ENCODE measurements around the gene NUP133. TPM values are rescaled to one million over a fixed set of nuclear protein-coding genes. Genes with fewer than 3 reads are reported as not detected.

Gene NUP133
- total RNA-seq, 1 donor from 2014 or later, result 42.9 TPM

DNA sequence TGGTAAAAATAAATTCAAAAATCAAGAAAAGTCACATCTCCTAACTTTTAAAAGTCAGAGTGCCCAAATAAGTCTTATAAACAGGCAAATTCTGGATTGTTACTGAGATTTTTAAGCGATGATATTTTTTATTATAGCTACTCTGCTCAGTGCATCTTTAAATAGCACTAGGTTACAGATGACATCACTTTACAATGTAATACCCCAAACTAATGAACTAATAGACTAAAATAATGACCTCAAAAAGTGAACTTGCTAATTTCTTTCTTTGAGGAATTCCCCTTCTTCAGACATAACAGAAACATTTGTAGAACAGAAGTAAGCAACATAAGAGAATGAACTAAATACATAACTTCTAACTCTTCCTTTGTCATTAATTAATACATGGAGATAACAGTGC is 41.3 kb downstream of the NUP133 start:
- Mint-ChIP-seq H3K9me3 (ENCODE audit: unreplicated experiment) (peaks cover 2% of the 10 kb centered on the region), H3K4me3 (ENCODE audit: unreplicated experiment) (no peak overlapping the region), H3K27ac (ENCODE audit: unreplicated experiment) (no peak overlapping the region), H3K4me1 (ENCODE audit: low read depth, unreplicated experiment) (no peaks in the 10 kb centered on the region), H3K27me3 (ENCODE audit: unreplicated experiment) (no peaks in the 10 kb centered on the region), H3K36me3 (ENCODE audit: unreplicated experiment) (no peaks in the 10 kb centered on the region)
- DNase-seq, result no peak
- TF ChIP-seq, protein P1, sequence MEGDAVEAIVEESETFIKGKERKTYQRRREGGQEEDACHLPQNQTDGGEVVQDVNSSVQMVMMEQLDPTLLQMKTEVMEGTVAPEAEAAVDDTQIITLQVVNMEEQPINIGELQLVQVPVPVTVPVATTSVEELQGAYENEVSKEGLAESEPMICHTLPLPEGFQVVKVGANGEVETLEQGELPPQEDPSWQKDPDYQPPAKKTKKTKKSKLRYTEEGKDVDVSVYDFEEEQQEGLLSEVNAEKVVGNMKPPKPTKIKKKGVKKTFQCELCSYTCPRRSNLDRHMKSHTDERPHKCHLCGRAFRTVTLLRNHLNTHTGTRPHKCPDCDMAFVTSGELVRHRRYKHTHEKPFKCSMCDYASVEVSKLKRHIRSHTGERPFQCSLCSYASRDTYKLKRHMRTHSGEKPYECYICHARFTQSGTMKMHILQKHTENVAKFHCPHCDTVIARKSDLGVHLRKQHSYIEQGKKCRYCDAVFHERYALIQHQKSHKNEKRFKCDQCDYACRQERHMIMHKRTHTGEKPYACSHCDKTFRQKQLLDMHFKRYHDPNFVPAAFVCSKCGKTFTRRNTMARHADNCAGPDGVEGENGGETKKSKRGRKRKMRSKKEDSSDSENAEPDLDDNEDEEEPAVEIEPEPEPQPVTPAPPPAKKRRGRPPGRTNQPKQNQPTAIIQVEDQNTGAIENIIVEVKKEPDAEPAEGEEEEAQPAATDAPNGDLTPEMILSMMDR (IDR thresholded peaks at IDR 0.05; ENCODE audit: partially characterized antibody, unreplicated experiment), result no peak

- no peak overlapping the region for H3K4me3 Mint-ChIP-seq (ENCODE audit: unreplicated experiment)
- DNase-seq, result no peak
- no peaks in the 10 kb centered on the region for H3K36me3 Mint-ChIP-seq (ENCODE audit: unreplicated experiment)
- TF ChIP-seq, protein P1 (IDR thresholded peaks at IDR 0.05; ENCODE audit: partially characterized antibody, unreplicated experiment), result no peak
- no peak overlapping the region for H3K27ac Mint-ChIP-seq (ENCODE audit: unreplicated experiment)
- no peaks in the 10 kb centered on the region for H3K27me3 Mint-ChIP-seq (ENCODE audit: unreplicated experiment)
- peaks cover 2% of the 10 kb centered on the region for H3K9me3 Mint-ChIP-seq (ENCODE audit: unreplicated experiment)
- H3K4me1 Mint-ChIP-seq (ENCODE audit: low read depth, unreplicated experiment), result no peaks in the 10 kb centered on the region
These were observed 43.5 kb downstream of the NUP133 start for GRCh38 chr1:229464672-229465071.

DNA sequence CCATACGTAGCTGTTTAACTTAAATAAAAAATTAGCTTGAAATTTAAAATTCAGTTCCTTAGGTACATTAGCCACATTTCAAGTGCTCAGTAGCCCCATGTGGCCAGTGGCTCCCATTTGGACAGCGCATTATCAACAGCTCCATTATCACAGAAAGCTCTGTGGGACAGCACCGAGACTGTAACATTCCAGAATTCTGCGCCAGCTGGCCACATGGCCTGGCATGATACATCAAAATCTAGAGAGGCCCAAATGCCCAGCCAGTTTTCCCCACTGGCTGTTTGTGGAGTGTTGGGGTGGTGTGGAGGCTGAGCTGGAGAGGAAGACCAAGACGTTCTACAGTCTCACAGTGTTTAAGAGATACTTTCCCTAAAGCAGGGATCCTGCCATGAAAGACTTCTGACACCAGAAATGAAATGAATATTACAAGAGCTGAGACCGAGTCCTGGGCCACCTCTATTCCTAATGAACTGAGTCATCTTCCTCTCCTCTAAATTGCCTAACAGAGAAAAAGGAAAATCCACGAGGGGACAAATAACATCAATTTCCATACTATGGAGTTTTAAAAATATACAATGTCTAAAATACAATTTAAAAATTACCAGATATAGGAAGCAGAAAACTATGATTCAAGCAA is 47.0 kb downstream of the NUP133 start:
- Mint-ChIP-seq H3K4me3 (ENCODE audit: unreplicated experiment) (no peak overlapping the region), H3K36me3 (ENCODE audit: unreplicated experiment) (no peaks in the 10 kb centered on the region), H3K4me1 (ENCODE audit: low read depth, unreplicated experiment) (no peaks in the 10 kb centered on the region), H3K27me3 (ENCODE audit: unreplicated experiment) (no peaks in the 10 kb centered on the region), H3K9me3 (ENCODE audit: unreplicated experiment) (no peaks in the 10 kb centered on the region), H3K27ac (ENCODE audit: unreplicated experiment) (peak overlapping the region; percentile 66)
- no peak for DNase-seq
- TF ChIP-seq, protein P1 (IDR thresholded peaks at IDR 0.05; ENCODE audit: partially characterized antibody, unreplicated experiment), result no peak

DNA sequence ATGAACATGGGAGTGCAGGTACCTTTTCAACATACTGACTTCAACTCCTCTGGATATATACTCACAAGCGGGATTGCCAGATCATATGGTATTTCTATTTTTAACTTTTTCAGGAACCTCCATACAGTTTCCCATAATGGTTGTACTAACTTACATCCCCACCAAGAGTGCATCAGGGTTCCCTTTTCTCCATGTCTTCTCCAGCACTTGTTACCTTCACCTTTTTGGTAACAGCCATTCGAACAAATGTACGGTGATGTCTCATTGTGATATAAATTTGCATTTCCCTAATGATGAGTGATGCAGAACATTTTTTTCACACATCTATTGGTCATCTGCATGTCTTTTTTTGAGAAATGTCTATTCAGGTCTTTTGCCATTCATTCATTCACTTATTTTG is 48.3 kb downstream of the NUP133 start:
- Mint-ChIP-seq H3K9me3 (ENCODE audit: unreplicated experiment) (no peaks in the 10 kb centered on the region), H3K4me1 (ENCODE audit: low read depth, unreplicated experiment) (no peaks in the 10 kb centered on the region), H3K27ac (ENCODE audit: unreplicated experiment) (no peak overlapping the region), H3K36me3 (ENCODE audit: unreplicated experiment) (no peaks in the 10 kb centered on the region), H3K4me3 (ENCODE audit: unreplicated experiment) (no peak overlapping the region), H3K27me3 (ENCODE audit: unreplicated experiment) (no peaks in the 10 kb centered on the region)
- DNase-seq, result no peak
- TF ChIP-seq, protein P1 (IDR thresholded peaks at IDR 0.05; ENCODE audit: partially characterized antibody, unreplicated experiment), result no peak

- TF ChIP-seq, protein P1 (IDR thresholded peaks at IDR 0.05; ENCODE audit: partially characterized antibody, unreplicated experiment), result no peak
- Mint-ChIP-seq H3K36me3 (ENCODE audit: unreplicated experiment) (no peaks in the 10 kb centered on the region), H3K9me3 (ENCODE audit: unreplicated experiment) (no peaks in the 10 kb centered on the region), H3K27ac (ENCODE audit: unreplicated experiment) (no peak overlapping the region), H3K4me3 (ENCODE audit: unreplicated experiment) (no peak overlapping the region), H3K4me1 (ENCODE audit: low read depth, unreplicated experiment) (no peaks in the 10 kb centered on the region), H3K27me3 (ENCODE audit: unreplicated experiment) (no peaks in the 10 kb centered on the region)
- DNase-seq, result no peak
These were observed 50.7 kb downstream of the NUP133 start for GRCh38 chr1:229457436-229457835.

All from glutamatergic neuron (in vitro differentiated cells).